ENCODE data around the gene FOXE1. TPM values are rescaled to one million over a fixed set of nuclear protein-coding genes. Genes with fewer than 3 reads are reported as not detected.

The FOXE1 gene
- total RNA-seq, 1 experiment from 2014 or later: not detected

DNA sequence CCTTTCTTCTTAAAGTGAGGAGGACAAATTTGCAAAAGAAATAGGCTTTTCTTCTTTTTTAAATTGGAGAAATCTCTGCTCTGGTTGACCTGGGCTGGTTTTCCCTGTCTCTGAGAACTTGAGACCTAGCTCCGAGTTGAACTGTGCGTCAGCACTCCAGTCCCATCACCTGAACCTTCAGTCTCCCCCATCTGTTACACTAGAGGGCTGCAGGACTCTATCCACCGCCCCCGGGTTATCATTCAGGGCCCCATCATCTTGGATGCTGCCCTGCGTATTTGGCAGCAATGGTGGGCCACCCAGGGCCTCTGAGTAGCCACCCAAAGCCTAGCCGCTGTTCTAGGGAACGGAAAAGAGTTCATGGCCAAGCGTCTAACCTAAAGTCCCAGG is 2.5 kb downstream of the FOXE1 start (continued):
- TF ChIP-seq, protein P1, sequence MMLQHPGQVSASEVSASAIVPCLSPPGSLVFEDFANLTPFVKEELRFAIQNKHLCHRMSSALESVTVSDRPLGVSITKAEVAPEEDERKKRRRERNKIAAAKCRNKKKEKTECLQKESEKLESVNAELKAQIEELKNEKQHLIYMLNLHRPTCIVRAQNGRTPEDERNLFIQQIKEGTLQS (IDR thresholded peaks at IDR 0.05): no peak
- TF ChIP-seq FOSL1 (IDR thresholded peaks at IDR 0.05; ENCODE audit: low read depth) (no peak), POLR2A (IDR thresholded peaks at IDR 0.05; ENCODE audit: borderline replicate concordance, extremely low read depth, insufficient read depth, insufficient read length) (no peak), EGR1 (IDR thresholded peaks at IDR 0.05; ENCODE audit: low read depth) (no peak), ELF1 (IDR thresholded peaks at IDR 0.05; ENCODE audit: borderline replicate concordance, low read depth) (no peak), SP1 (IDR thresholded peaks at IDR 0.05; ENCODE audit: low read depth) (no peak), ZNF274 (IDR thresholded peaks at IDR 0.05; ENCODE audit: low read depth, low read length) (no peak), EZH2 (IDR thresholded peaks at IDR 0.05) (no peak), RAD21 (IDR thresholded peaks at IDR 0.05; ENCODE audit: low read depth) (no peak), CBX3 (IDR thresholded peaks at IDR 0.05; ENCODE audit: low read depth) (no peak)
- TF ChIP-seq, protein P2, sequence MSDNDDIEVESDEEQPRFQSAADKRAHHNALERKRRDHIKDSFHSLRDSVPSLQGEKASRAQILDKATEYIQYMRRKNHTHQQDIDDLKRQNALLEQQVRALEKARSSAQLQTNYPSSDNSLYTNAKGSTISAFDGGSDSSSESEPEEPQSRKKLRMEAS (IDR thresholded peaks at IDR 0.05): no peak
- TF ChIP-seq, protein P3, sequence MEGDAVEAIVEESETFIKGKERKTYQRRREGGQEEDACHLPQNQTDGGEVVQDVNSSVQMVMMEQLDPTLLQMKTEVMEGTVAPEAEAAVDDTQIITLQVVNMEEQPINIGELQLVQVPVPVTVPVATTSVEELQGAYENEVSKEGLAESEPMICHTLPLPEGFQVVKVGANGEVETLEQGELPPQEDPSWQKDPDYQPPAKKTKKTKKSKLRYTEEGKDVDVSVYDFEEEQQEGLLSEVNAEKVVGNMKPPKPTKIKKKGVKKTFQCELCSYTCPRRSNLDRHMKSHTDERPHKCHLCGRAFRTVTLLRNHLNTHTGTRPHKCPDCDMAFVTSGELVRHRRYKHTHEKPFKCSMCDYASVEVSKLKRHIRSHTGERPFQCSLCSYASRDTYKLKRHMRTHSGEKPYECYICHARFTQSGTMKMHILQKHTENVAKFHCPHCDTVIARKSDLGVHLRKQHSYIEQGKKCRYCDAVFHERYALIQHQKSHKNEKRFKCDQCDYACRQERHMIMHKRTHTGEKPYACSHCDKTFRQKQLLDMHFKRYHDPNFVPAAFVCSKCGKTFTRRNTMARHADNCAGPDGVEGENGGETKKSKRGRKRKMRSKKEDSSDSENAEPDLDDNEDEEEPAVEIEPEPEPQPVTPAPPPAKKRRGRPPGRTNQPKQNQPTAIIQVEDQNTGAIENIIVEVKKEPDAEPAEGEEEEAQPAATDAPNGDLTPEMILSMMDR (IDR thresholded peaks at IDR 0.05 in 2 of 3, conservative IDR thresholded peaks at IDR 0.05 in 1 of 3; ENCODE audit: borderline replicate concordance in 1 of 3, insufficient read depth in 1 of 3, low read depth in 2 of 3, low read length in 2 of 3): no peak

DNA sequence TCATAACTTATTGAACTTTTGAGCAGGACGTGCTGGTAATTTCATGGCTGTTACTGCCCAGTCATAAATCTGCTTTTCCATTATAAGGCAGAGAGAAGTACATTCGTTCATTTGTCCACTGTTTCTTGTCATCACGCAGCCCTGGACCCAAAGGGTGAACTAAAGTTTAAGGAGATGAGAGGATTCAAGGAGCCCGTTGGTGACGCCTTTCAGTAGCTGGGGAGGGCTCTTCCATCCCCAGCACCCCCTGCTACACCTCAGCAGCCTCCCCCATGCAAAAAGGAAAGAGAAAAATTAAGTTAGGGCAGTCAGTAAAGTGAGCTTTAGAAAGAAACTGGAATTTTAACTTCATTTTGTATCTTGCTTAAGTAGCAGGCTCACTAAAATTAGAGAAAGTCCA is 2.9 kb downstream of the FOXE1 start:
- Histone ChIP-seq H3K27me3 (ENCODE audit: insufficient read depth, low read length) (no peaks in the 10 kb centered on the region), H3K4me1 (ENCODE audit: control insufficient read depth in 1 of 2, insufficient read depth in 2 of 2, low read length in 2 of 2) (no peaks in the 10 kb centered on the region), H3K9ac (ENCODE audit: low read length) (no peak overlapping the region), H3K4me2 (ENCODE audit: low read length) (no peak overlapping the region), H3K9me2 (ENCODE audit: insufficient read depth) (no peaks in the 10 kb centered on the region), H3K79me2 (ENCODE audit: insufficient read depth, low read length) (no peaks in the 10 kb centered on the region), H3K36me3 (ENCODE audit: control insufficient read depth in 1 of 2, insufficient read depth in 2 of 2, low read length in 2 of 2) (no peaks in the 10 kb centered on the region), H3K9me3 (ENCODE audit: control insufficient read depth in 1 of 2, insufficient read depth in 1 of 2, low read depth in 1 of 2, low read length in 2 of 2) (no peaks in the 10 kb centered on the region), H4K20me1 (ENCODE audit: insufficient read depth) (no peaks in the 10 kb centered on the region), H2AFZ (ENCODE audit: low read depth, low read length, poor library complexity, severe bottlenecking) (no peak overlapping the region), H3K27ac (ENCODE audit: low read depth, low read length) (no peak overlapping the region), H3K4me3 (replicated peaks in 1 of 2; ENCODE audit: low read depth in 1 of 2, low read length in 2 of 2) (no peak overlapping the region)
- BruUV-seq (replicated peaks): no TSS peak
- POLR2A ChIA-PET: no interaction called here
- RAD21 ChIA-PET (ENCODE audit: low non-redundant PET in 1 of 2, low total read pairs in 2 of 2, uncharacterized antibody in 2 of 2, unreplicated experiment in 2 of 2): no interaction called here
- ATAC-seq (no peak), DNase-seq (ENCODE audit: low read depth, low spot score) (no peak)
- no peak for TF ChIP-seq YY1 (IDR thresholded peaks at IDR 0.05; ENCODE audit: extremely low read depth, insufficient replicate concordance, low read depth, low read length)
- no peak for TF ChIP-seq ZFX (IDR thresholded peaks at IDR 0.05)
- TF ChIP-seq EZH2 (IDR thresholded peaks at IDR 0.05): no peak
- no peak for TF ChIP-seq CEBPB (IDR thresholded peaks at IDR 0.05; ENCODE audit: low read depth)
- no peak for TF ChIP-seq ELF1 (IDR thresholded peaks at IDR 0.05; ENCODE audit: borderline replicate concordance, low read depth)
- TF ChIP-seq, protein P1 (IDR thresholded peaks at IDR 0.05): no peak
- TF ChIP-seq SP1 (IDR thresholded peaks at IDR 0.05; ENCODE audit: low read depth): no peak
- TF ChIP-seq EZH2phosphoT487 (IDR thresholded peaks at IDR 0.05; ENCODE audit: borderline replicate concordance): no peak
- TF ChIP-seq, protein P2 (IDR thresholded peaks at IDR 0.05): no peak
- TF ChIP-seq SIN3A (IDR thresholded peaks at IDR 0.05; ENCODE audit: low read depth): no peak
- TF ChIP-seq POLR2AphosphoS5 (IDR thresholded peaks at IDR 0.05; ENCODE audit: low read depth, low read length): no peak
- TF ChIP-seq, protein P3 (IDR thresholded peaks at IDR 0.05 in 2 of 3, conservative IDR thresholded peaks at IDR 0.05 in 1 of 3; ENCODE audit: borderline replicate concordance in 1 of 3, insufficient read depth in 1 of 3, low read depth in 2 of 3, low read length in 2 of 3): no peak
- CTCF ChIA-PET: no interaction called here
- intact Hi-C loops (cut with micrococcal nuclease): no loop called here

All from HCT116 (cell line).